HFF-Myc (cell line): ENCODE data around the gene ARRDC5.
A peak's percentile ranks its signal among the peaks of the same experiment; 100 is the strongest.

Experiments
- DNase-seq: peaks from one replicate; pipeline ENCODE4 v3.0.0-alpha.2; 2011; ENCODE audit warnings: low read depth; ENCODE audit errors: extremely low read depth
- H3K4me3 ChIP-seq: replicated peaks from 2 replicates; pipeline ENCODE4 v1.5.1; 2011; ENCODE audit warnings: low read depth, mild to moderate bottlenecking, control low read depth, low read length
- CTCF ChIP-seq: IDR thresholded peaks from 2 replicates; pipeline ENCODE4 v1.5.1; 2012; ENCODE audit warnings: mild to moderate bottlenecking, low read depth, low read length, control low read depth; ENCODE audit errors: missing control alignments

ARRDC5 gene

GRCh38 chr19:4878491-4878968 is 24.2 kb downstream of the ARRDC5 start:
- H3K4me3 ChIP-seq = no peak overlapping the region
- no peak for TF ChIP-seq CTCF
- DNase-seq = no peak

- H3K4me3 ChIP-seq = no peak overlapping the region
- no peak for TF ChIP-seq CTCF
- DNase-seq = no peak
Observed at GRCh38 chr19:4877753-4878490, 24.8 kb downstream of the ARRDC5 start.

- no peak for TF ChIP-seq CTCF
- DNase-seq = no peak
- no peak overlapping the region for H3K4me3 ChIP-seq
Observed at GRCh38 chr19:4873930-4874329, 28.8 kb downstream of the ARRDC5 start.

GRCh38 chr19:4871711-4872110 is 31.0 kb downstream of the ARRDC5 start:
- H3K4me3 ChIP-seq = no peak overlapping the region
- no peak for TF ChIP-seq CTCF
- no peak for DNase-seq

- no peak for TF ChIP-seq CTCF
- no peak overlapping the region for H3K4me3 ChIP-seq
- peak; percentile 95 for DNase-seq
Observed at GRCh38 chr19:4870025-4870700, 32.5 kb downstream of the ARRDC5 start.

GRCh38 chr19:4868286-4868834 is 34.3 kb downstream of the ARRDC5 start:
- TF ChIP-seq CTCF = no peak
- DNase-seq = no peak
- no peak overlapping the region for H3K4me3 ChIP-seq
